HG02642 (cell line): ENCODE data around the gene MED15.

Experiments used
- ATAC-seq: cut with Tn5 transposase; IDR thresholded peaks from one replicate; pipeline ENCODE4 v1.9.1; 2021; ENCODE audit warnings: mild to moderate bottlenecking; ENCODE audit not compliant: unreplicated experiment, poor library complexity

The MED15 gene

DNA sequence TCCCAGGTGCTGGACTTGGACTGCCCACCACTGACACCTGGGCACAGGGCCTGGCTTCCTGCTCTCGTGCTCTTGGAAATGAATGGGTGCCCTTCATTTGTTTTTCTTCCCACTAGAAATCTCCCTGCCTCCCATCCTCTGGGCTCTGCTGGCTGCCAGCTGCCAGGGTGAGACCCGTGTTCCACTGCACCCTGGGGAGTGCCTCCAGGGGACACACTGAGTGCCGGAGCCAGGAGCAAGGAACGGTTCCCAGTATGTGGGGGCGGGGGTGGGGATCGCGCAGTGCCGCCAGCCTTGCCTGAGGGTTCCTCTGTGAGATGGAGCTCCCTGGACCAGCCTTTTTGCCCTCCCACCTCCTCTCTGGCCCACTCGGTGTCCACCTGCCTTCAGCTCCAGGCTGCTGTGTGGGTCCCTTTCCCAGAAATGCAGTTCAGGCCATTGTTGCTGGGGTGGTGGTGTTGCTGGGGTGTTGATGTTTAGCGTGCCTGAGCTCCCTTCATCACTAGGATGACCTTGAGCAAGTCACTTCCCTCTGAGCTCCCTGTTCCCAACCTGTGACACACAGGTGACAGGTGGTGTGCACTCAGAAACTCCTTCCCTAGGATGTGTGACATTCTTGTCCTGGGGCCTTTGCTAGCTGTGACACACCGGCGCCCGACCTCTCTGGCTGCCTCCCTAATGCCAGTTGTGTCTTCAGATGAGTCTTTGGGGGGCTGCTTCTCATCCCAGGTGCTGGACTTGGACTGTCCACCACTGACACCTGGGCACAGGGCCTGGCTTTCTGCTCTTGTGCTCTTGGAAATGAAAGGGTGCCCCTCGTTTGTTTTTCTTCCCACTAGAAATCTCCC, 72.1 kb downstream of the MED15 start:
- no peak for ATAC-seq

DNA sequence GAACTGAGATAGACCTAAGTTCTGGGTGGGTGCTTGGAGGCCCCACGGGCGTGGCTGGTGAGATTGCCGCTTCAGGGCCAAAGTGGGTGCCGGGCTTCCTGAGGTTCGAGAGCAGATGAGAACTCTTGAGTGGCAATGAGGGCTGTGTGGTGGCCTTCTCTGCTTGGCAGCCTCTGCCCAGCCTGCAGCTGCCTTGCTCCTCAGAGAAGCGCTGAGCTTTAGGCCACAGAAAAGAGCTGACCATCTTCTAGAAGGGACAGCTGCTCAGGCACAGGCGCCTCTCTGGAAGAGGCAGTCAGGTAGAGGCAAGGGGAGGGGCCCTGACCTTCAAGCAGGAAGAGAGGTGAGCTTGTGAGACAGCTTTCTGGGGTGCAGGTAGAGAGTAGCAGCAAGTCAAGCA, 72.8 kb downstream of the MED15 start:
- ATAC-seq = no peak

DNA sequence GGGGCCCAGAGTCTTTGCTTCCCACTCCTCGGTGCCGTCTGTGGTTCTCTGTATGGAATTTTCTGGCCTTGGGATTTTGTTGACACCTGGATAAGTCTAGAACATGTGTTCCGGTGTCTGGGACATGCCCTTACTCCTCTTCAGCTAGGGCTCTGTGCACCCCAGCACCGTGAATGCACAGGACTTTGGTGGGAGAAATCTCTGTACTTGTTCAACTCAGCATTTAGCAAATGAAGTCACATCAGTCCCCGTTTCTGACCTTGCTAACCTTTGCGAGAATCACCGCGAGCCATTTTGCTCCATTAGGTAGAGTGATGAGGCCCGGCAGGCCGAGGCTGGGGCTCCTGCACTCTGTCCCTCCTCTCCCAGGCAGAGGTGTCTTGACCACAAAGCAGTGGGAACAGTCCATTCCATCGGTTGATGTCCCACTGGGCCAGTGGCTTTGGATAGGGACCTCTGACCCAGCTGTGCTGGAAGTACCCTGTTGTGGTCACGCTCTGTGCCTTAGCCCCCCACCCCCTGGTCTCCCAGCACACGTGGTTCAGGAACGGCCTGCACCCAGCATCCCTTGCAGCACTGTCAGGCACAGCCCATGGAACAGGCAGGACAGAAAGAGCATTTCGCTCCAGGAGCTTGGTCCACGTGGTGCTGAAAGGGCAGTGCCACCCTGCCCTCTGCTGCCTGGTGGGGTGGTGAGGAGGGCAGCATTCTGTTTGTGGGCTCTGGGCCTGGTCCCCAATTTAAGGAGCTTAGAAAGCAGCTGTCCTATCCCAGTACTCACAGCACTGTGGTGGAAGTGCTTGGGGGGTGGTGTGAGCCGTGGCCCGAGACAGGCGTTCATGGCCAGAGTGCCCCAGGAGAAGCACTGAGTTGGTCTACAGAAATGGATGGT, 73.4 kb downstream of the MED15 start:
- no peak for ATAC-seq

DNA sequence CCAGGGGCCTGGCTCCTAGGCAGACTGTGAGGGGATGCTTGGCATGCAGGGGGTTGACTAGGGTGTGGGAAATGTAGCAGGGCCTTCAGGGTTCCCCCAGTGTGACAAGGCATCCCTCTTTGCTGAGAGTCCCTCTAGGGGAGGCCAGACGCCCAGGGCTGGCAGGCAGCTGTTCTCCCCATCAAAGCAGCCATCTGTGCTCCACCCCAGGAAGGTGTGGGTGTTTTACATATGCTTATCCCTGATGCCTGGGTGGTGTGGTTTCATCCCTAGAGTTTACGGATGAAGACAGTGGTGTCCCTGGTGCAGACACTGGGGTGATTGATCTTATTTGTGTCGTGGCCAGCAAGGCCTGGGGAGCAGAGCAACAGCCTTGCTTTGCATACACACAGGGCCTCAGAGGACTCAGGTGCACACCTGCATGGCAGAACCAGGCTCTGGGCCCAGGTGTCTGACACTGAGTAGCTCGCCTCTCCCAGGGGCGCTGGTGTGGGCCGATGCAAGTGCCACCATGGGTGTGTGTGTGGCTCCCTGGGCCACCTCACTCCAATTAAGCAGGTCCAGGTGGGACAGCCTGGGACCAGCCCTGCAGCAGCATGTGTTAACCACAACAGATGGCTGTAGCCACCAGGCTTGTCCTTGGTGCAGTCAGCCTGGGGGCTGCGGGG, 74.2 kb downstream of the MED15 start:
- ATAC-seq = no peak

DNA sequence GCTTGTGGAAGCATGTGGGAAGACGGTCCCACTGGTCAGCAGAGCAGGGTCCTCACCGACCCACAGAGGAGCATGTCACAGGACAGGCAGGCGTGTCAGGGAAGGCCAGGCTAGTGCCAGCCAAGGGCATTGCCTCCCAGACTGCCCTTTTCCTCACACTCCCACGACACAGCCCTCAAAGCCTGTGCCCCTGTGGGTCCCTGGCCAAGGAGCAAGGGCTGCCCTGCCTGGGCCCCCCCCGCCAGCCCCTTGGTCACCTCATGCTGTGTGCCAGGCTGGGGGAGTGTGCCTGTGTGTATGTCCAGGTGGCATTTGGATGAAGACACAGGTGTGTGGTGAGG, 74.7 kb downstream of the MED15 start:
- ATAC-seq = no peak

DNA sequence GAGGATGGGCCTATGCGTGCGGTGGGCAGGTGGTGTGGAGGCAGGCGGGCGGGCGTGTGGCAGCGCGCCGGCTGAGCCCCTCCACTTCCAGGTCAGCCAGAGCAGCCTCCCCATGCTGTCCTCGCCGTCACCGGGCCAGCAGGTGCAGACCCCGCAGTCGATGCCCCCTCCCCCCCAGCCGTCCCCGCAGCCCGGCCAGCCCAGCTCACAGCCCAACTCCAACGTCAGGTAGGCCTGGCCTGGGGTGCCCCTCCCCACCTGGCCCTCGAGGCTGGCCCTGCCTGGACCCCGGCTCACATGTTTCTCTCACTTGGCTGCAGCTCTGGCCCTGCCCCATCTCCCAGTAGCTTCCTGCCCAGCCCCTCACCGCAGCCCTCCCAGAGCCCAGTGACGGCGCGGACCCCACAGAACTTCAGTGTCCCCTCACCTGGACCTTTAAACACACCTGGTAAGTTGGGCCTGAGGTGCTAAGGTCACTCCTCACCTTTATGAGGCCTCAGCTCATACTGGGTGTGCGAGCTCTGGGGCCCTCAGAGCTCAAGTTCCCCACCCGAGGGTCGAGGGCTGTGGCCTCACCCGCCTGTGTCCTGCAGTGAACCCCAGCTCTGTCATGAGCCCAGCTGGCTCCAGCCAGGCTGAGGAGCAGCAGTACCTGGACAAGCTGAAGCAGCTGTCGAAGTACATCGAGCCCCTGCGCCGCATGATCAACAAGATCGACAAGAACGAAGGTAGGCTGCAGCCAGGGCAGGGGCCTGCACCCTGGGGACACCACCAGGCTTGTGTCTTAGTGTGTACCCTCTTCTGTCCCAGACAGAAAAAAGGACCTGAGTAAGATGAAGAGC, 75.3 kb downstream of the MED15 start:
- no peak for ATAC-seq

DNA sequence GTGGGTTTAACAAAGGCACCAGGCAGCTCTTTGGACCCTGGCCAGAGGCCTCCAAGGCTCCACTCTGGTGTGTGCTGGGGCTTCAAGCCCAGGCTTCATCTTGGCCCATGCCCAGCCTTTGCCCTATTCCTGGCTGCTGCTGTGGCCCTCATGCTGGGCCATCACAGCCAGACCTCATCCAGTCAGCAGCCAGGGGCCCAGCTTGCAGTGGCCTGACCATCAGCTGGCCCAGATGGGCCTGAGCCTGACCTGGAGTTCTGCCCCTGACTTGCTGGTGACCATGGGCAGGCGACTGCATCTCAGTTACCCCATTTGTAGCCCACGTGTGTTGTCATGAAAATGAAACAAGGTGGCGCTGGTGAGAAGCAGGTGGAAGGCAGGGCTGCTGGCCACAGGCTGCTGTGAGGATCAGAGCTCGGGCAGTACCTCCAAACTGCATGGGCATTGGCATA, 76.1 kb downstream of the MED15 start:
- no peak for ATAC-seq

DNA sequence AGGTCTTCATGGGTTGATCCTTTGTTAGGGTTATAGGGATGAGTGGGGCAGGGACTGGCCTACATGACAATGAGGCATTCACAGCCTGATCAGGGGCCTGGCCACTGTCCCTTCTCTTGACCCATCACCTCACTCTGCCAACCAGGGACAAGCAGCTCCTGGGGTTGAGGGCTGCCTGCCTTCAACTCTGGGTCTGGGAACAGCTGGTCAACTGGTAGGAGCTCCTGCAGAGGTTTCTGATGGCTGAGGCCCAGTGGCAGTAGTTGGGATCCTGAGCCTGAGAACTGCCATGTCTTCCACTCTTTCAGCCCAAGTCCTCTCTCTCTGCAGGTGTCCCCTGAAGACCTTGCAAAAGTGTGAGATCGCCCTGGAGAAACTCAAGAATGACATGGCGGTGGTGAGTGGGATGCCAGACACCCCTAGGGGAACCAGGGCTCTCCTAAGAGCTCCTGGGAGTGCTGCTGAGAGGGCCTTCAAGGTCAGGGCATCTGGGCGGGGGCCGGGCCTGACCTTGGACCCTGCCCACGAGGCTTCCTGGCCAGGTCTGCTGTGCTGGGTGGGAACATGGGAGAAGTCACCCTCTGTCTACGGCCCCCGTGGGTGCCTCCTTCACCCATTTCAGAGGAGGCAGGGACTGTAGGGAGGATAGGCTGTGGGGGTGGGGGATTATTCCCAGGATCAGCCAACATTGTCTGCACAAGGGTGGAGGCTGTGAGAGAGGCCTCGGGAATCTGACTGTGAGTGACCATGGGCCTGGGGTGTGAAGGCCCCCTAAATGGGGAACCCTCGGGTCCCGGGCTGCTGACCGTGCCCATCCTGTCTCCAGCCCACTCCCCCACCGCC, 76.8 kb downstream of the MED15 start:
- ATAC-seq = no peak

DNA sequence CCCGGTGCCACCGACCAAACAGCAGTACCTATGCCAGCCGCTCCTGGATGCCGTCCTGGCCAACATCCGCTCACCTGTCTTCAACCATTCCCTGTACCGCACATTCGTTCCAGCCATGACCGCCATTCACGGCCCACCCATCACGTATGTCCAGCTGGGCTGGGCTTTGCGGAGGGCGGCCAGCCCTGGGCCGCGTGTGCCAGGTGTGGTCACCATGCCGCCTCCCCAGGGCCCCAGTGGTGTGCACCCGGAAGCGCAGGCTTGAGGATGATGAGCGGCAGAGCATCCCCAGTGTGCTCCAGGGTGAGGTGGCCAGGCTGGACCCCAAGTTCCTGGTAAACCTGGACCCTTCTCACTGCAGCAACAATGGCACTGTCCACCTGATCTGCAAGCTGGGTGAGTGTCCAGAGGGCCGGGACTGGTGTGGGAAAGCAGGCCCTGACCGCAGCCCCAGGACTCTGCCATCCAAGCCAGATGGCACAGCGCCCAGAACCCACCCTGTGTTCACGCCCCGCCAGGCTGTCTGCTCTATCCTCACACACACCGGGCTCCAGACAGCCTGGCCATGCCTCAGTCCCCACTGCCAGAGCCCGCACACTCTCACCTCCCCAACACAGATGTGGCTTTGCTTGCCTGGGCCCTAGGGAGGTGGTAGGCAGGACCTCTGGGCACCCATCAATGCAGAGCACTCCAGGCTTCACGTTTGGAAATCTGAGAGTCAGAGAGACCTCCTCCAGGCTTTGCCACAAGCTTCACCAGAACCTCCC, 77.6 kb downstream of the MED15 start:
- no peak for ATAC-seq

DNA sequence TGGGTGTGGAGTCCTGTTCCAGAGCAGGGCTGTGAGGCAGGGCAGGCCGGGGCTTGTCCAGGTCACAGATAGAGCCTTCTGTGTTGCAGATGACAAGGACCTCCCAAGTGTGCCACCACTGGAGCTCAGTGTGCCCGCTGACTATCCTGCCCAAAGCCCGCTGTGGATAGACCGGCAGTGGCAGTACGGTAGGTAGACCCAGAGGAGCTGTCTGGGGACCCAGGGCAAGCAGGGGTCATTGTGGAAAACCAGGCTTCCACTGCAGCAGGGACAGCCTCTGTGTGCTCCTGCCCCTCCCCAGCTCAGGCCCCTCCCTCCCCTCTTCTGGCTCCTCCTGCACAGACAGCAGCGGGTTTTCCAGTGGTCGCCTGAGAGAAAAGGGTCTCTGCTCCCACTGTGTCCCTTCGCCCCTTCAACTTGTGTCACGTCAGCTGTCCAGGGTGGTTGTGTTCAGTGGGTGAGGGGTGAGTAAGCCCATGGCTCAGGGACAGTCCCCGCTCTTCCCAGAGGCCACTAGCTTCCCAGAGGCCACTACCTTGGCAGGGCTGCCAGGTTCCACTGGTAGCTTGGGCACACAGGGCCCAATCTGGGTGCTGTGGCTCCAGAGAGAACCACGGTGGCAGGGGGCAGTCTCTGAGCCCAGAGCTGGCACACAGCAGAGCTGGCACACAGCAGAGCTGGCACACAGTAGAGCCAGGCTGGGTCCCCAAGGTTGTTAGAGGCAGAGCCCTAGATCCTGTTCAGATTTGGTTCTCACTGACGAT, 78.4 kb downstream of the MED15 start:
- no peak for ATAC-seq

DNA sequence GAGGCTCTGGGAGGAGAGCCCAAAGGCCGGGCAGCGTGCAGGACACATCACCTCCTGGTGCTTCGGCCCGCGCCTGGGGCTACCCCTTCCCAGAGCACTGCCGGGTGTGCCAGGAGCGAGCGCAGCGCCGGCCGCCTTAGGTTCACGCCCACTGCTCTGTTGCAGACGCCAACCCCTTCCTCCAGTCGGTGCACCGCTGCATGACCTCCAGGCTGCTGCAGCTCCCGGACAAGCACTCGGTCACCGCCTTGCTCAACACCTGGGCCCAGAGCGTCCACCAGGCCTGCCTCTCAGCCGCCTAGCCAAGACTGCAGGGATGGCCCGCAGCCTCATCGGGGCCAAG, 79.0 kb downstream of the MED15 start:
- ATAC-seq = no peak

DNA sequence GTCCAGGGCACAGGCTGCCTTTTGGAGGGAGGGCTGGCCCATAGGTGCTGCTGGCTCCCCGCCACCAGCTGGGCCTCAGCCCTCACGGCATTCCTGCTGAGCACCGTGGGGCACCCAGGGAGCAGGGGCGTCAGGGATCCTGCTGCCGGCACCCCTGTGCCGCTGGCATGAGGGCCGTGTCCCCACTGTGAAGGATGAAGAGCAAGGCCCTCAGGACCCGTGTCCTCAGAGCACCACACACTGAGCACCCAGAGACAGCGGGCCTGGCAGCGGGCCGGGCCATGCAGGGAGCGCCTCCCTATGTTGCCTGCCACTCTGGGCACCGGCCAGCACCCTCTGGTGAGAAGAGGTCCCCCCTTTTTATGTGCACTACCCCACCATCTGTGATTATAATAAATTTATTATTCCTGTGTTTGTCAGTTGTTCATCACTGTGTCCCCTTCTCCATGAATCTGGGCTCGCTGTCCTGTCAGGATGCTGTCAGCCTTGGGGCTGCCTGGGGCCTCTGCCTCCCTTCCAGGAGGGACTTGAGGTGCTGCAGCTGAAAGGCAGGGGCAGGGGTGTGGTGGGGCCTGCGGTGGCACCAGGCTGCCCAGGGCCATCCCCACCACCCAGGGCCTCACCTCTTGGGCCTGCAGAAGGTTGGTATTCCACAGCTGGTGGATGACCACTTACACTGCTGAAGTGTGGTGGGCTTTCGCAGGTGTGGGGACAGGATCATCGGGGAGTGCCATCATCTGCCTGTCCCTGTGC, 80.0 kb downstream of the MED15 start:
- no peak for ATAC-seq

DNA sequence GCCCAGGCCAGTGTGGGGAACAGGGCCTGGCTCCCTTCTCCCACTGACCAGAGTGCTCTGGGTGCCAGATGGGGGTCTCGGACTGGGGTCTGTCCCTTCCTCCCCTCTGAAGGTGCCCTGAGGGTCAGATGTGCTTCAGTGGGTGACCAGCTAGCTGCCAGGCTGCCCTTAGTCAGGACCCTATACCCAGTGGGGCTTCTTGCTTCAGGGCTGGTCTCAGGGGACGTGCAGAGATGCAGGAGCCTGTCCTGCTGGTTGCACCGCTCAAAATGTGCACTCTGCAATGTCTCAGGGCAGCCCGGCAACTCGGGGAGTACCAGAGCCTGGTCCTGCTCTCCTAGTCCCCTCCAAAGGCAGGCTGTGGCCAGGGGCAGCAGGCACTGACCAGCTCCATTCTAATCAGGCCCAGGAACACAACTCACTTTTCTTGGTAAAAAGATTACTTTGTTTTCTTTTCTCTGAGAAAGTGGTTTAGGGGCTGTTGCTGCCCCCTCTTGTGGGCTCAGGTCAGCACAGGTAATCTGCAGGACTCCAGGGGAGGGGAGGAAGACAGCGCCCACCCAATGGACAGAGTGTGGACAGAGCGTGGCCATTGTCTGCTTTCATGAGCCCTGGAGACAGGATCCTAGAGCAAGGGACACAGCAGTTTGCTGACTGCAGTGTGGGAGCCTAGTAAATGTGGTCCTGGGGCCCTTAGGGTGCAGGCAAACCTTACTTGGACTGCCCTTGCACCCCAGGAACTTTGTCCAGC, 80.9 kb downstream of the MED15 start:
- no peak for ATAC-seq

DNA sequence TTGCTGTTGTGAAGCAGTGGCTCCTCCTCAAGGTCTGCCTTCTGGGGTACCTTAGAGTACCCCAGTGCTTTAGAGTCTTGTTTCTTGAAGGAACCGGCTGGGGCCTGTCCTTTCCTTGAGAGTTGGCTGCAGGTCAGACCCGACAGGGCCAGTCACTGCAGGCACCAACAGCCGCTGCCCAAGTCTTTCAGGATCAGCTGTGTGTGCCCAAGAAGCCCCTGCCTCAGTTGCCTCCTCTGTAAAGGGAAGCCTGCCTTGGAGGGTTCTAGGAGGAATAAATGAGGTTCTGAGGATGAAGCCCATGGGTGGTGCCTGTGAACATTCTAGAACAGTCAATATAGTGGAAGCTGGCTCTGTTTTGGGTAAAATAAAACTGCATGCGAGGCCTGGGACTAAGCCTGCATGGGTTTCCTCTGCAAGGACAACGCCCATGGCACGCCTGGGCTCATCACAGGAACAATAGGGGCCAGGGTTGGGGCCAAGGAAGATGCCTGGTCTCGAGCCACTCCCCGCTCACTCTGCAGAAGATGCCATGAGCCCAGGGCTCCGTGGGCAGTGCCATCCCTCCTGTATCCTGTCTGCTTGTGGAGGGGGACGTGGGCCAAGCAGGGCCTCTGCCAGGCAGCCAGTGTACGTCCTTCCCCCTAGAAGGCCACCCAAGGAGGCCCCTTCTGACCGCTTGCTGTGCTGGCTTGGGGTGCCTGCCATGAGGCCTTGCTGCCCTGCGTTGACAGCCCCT, 81.6 kb downstream of the MED15 start:
- no peak for ATAC-seq

DNA sequence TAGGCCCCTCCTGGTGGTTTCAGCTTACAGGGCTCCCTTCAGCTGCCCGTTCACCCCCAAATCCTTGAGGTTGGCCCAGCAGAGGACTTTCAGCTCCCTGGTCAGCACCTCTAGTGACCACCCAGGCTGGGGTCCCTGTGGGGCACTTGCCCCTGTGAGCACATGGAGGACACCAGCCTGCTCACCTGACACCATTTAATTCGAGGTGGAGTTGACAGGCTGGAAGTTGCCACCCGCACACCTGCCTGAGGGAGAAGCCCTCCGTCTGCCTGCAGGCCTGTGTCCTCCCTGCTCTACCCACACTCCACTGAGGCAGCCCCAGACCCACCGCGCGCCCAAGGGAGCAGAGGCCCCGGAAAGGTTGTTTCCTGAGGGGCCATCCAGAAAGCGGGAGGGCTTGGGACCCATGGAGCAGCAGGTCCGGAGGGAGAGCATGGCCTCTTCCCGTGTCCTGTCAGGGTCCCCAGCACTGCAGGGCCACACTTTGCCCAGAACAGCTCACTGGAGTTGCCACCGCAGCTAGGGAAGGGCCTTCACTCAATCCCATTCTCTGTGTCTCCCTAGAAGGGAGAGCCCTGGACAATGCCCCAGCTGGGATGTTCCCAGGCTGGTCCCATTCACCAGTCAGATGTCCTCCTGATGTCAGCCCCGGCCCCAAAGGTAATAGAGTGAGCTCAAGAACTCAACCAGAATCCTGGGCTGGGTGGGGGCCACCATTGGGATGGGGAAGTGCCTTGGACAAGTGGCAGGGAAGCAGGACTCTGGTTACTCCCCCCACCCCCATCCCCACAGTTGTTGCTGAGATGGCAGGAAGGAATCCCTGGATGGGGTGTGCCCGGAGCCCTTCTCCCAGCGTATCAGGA, 82.4 kb downstream of the MED15 start:
- no peak for ATAC-seq
